NT2/D1 (cell line): Measurements from ENCODE around the gene DLX1.

Source experiments
- SUZ12 ChIP-seq: IDR thresholded peaks from 2 replicates; pipeline ENCODE4 v1.6.1; 2011; ENCODE audit not compliant: insufficient read length, insufficient read depth; ENCODE audit errors: extremely low read depth
- YY1 ChIP-seq: IDR thresholded peaks from 2 replicates; pipeline ENCODE4 v1.6.1; 2011; ENCODE audit not compliant: insufficient read length, insufficient read depth
- ZNF274 ChIP-seq: IDR thresholded peaks from 2 replicates; pipeline ENCODE4 v1.6.1; 2011; ENCODE audit warnings: mild to moderate bottlenecking, low read depth, low read length

DNA sequence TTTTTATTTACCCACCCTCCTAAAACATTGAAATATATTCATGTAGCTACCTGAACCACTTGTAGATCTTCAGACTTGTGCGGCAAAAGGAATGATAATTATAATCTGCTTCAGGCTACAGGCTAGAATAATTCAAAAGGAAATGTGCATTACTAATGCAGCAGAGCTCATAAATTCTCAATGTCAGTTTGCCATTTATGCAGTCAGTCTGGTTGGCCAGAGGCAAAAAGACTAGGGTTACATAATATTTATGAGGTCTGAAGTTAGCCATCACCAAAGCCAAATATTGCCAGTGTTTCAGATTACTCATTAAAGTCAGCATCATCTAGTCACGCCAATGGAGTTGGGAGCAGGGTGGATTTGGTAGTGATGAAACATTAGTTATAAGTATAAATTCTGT lies 46.7 kb upstream of the DLX1 start:
- TF ChIP-seq ZNF274 (no peak), YY1 (no peak), SUZ12 (no peak)
